Vagina (tissue), 2 donors: Measurements from ENCODE around the gene PNMA1. TPM values are rescaled to one million over a fixed set of nuclear protein-coding genes. Genes with fewer than 3 reads are reported as not detected.

ENCODE experiments used
- DNase-seq, 2 donors: peaks; one replicate each; pipeline ENCODE4 v3.0.0-alpha.2; 2017; ENCODE audit errors: extremely low spot score in 2 of 2
- H3K27ac ChIP-seq: fragments of 200-600 bp; sonication (generic); one replicate; pipeline ENCODE4 v1.5.1; 2019
- H3K27me3 ChIP-seq: fragments of 200-600 bp; sonication (generic); one replicate; pipeline ENCODE4 v1.5.1; 2019
- H3K36me3 ChIP-seq, 2 donors: fragments of 200-600 bp; sonication (generic); one replicate each; pipeline ENCODE4 v1.5.1; 2017 to 2019
- H3K4me1 ChIP-seq: fragments of 200-600 bp; sonication (generic); one replicate; pipeline ENCODE4 v1.5.1; 2019
- H3K4me3 ChIP-seq, 2 donors: fragments of 200-600 bp; sonication (generic); 1 replicate in 1 of 2; 2 replicates in 1 of 2; pipeline ENCODE4 v1.5.1; 2016 to 2019
- H3K9me3 ChIP-seq: fragments of 200-600 bp; sonication (generic); one replicate; pipeline ENCODE4 v1.5.1; 2019
- CTCF ChIP-seq, 3 experiments: fragments of 450-650 bp in 2 of 3; fragments of 200-600 bp in 1 of 3; sonication (generic) in 1 of 3; IDR thresholded peaks; one replicate each; pipeline ENCODE4 v1.5.1; 2017 to 2019; ENCODE audit warnings: antibody characterized with exemption in 3 of 3, mild to moderate bottlenecking in 2 of 3, moderate library complexity in 2 of 3
- POLR2A ChIP-seq, 2 donors: fragments of 450-650 bp; IDR thresholded peaks; one replicate each; pipeline ENCODE4 v1.6.1; 2017; ENCODE audit warnings: antibody characterized with exemption in 2 of 2, mild to moderate bottlenecking in 2 of 2, moderate library complexity in 2 of 2
- POLR2AphosphoS5 ChIP-seq, 2 donors: sonication (generic); formaldehyde crosslinking; IDR thresholded peaks; one replicate each; pipeline ENCODE4 v1.9.0; 2017; ENCODE audit warnings: antibody characterized with exemption in 2 of 2, mild to moderate bottlenecking in 2 of 2, low read depth in 1 of 2; ENCODE audit not compliant: insufficient read depth in 1 of 2
- intact Hi-C: fragments of 100-400 bp; cut with DNase I; formaldehyde crosslinking; loops from one replicate; pipeline ENCODE4 v1.15.1; 2023
- total RNA-seq: library from RNA; depleted of rRNA; stranded (reverse); fragments of >200 nt; gene quantifications from one replicate; pipeline ENCODE4 v1.2.3, GENCODE V29; 2016

PNMA1 gene
- total RNA-seq, 1 donor from 2014 or later: 35.4 TPM

GRCh38 chr14:73745571-73746519 is 31.7 kb upstream of the PNMA1 start:
- intact Hi-C loops: no loop called here
- H3K36me3 ChIP-seq: no peaks in the 10 kb centered on the region
- H3K9me3 ChIP-seq: no peaks in the 10 kb centered on the region
- peaks cover 100% of the 10 kb centered on the region for H3K4me1 ChIP-seq
- no peak overlapping the region for H3K4me3 ChIP-seq
- DNase-seq: no peak
- no peaks in the 10 kb centered on the region for H3K27me3 ChIP-seq
- TF ChIP-seq POLR2A (IDR thresholded peaks at IDR 0.05) (no peak), POLR2AphosphoS5 (IDR thresholded peaks at IDR 0.05; ENCODE audit: insufficient read depth in 1 of 2, low read depth in 1 of 2) (no peak), CTCF (IDR thresholded peaks at IDR 0.05) (no peak)
- H3K27ac ChIP-seq: peak overlapping the region; percentile 93

GRCh38 chr14:73744874-73745529 is 30.8 kb upstream of the PNMA1 start:
- no peak overlapping the region for H3K4me3 ChIP-seq
- intact Hi-C loops: loop anchor here (5.0 kb wide), 1 partner anchor 42 kb away; no protein-coding TSS in a partner anchor
- no peaks in the 10 kb centered on the region for H3K27me3 ChIP-seq
- TF ChIP-seq POLR2A (IDR thresholded peaks at IDR 0.05): no peak
- peak; percentile 17 to 22 for TF ChIP-seq POLR2AphosphoS5 (IDR thresholded peaks at IDR 0.05; ENCODE audit: insufficient read depth in 1 of 2, low read depth in 1 of 2)
- H3K4me1 ChIP-seq: peaks cover 100% of the 10 kb centered on the region
- no peak for DNase-seq
- no peaks in the 10 kb centered on the region for H3K36me3 ChIP-seq
- H3K9me3 ChIP-seq: no peaks in the 10 kb centered on the region
- peak overlapping the region; percentile 93 for H3K27ac ChIP-seq

- H3K9me3 ChIP-seq: no peaks in the 10 kb centered on the region
- H3K4me3 ChIP-seq: no peak overlapping the region
- intact Hi-C loops: loop anchor here (5.0 kb wide), 1 partner anchor 43 kb away; no protein-coding TSS in a partner anchor
- peak overlapping the region; percentile 93 for H3K27ac ChIP-seq
- TF ChIP-seq POLR2A (IDR thresholded peaks at IDR 0.05) (no peak), CTCF (IDR thresholded peaks at IDR 0.05) (no peak), POLR2AphosphoS5 (IDR thresholded peaks at IDR 0.05; ENCODE audit: insufficient read depth in 1 of 2, low read depth in 1 of 2) (no peak)
- no peak for DNase-seq
- H3K27me3 ChIP-seq: no peaks in the 10 kb centered on the region
- H3K36me3 ChIP-seq: peaks cover 0 to 6% of the 10 kb centered on the region in 2 donors
- peaks cover 100% of the 10 kb centered on the region for H3K4me1 ChIP-seq
These were observed 30.1 kb upstream of the PNMA1 start for GRCh38 chr14:73744175-73744867.

- no peak for DNase-seq
- Histone ChIP-seq H3K9me3 (no peaks in the 10 kb centered on the region), H3K36me3 (peaks cover 0 to 14% of the 10 kb centered on the region in 2 donors), H3K4me3 (no peak overlapping the region), H3K27me3 (no peaks in the 10 kb centered on the region), H3K27ac (peak overlapping the region; percentile 93), H3K4me1 (peaks cover 100% of the 10 kb centered on the region)
- TF ChIP-seq POLR2AphosphoS5 (IDR thresholded peaks at IDR 0.05; ENCODE audit: insufficient read depth in 1 of 2, low read depth in 1 of 2) (peak in 1 of 2 donors; percentile 44), CTCF (IDR thresholded peaks at IDR 0.05) (no peak)
- intact Hi-C loops: loop anchor here (5.0 kb wide), 1 partner anchor 44 kb away; no protein-coding TSS in a partner anchor
These were observed 29.3 kb upstream of the PNMA1 start for GRCh38 chr14:73743431-73743931.
